Muscle layer of duodenum (tissue), 2 donors: Measurements from ENCODE around the gene POLD1.

Experiments used
- H3K27ac ChIP-seq: one replicate; pipeline ENCODE4 v1.7.0; 2013; ENCODE audit warnings: mild to moderate bottlenecking, low read length
- H3K27me3 ChIP-seq: one replicate; pipeline ENCODE4 v1.7.0; 2013; ENCODE audit warnings: low read depth, mild to moderate bottlenecking, control low read depth, low read length
- H3K36me3 ChIP-seq, 2 donors: one replicate each; pipeline ENCODE4 v1.7.0; 2013; ENCODE audit warnings: low read length in 2 of 2, control low read depth in 1 of 2, mild to moderate bottlenecking in 1 of 2; ENCODE audit not compliant: insufficient read depth in 2 of 2, control insufficient read depth in 1 of 2
- H3K4me1 ChIP-seq, 2 donors: one replicate each; pipeline ENCODE4 v1.7.0; 2013; ENCODE audit warnings: low read length in 2 of 2, mild to moderate bottlenecking in 2 of 2, control low read depth in 1 of 2, moderate library complexity in 1 of 2; ENCODE audit not compliant: insufficient read depth in 2 of 2, control insufficient read depth in 1 of 2
- H3K4me3 ChIP-seq, 2 donors: one replicate each; pipeline ENCODE4 v1.7.0; 2013; ENCODE audit warnings: low read length in 2 of 2, low read depth in 1 of 2, mild to moderate bottlenecking in 1 of 2
- H3K9me3 ChIP-seq, 2 donors: one replicate each; pipeline ENCODE4 v1.7.0; 2013; ENCODE audit warnings: low read length in 2 of 2, control low read depth in 1 of 2, mild to moderate bottlenecking in 1 of 2; ENCODE audit not compliant: control insufficient read depth in 1 of 2
- donor health status: healthy.

Gene POLD1

DNA sequence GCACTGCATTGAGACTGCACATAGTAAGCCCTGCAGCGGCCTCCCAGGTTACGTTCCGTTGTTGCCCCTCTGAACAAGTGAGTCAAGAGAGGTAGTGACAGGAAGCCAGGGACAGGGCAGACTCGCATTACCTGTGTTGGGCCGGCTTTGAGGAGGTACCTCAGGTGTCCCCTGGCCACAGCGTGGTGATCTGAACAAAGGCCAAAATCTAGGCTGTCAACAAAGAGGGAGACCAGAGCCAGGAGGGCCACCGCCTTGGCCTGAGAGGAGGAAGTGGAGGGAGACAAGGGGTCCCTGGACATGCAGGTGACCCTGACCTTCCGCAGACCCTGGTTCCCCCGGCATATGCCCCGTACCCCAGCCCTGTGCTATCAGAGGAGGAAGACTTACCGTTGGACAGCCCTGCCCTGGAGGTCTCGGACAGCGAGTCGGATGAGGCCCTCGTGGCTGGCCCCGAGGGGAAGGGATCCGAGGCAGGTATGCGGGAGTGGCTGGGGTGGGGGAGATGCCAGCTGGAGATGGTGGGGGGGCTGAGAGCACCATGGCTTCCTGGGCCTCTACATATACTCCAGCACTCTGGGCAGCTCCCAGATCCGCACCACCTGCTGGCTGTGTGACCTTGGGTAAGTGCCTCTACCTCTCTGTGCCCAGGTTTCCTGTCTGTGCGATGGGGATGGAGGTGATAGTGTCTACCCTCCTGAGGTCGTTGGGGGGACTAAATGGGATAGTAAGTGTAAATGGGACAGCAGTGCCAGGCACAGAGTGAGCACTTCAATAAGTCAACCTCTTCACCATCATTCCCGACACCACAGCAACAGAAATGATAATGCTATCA lies 39.3 kb downstream of the POLD1 start:
- Histone ChIP-seq H3K4me3 (no peak overlapping the region), H3K9me3 (no peaks in the 10 kb centered on the region), H3K27me3 (peaks cover 16% of the 10 kb centered on the region), H3K4me1 (peaks cover 0 to 10% of the 10 kb centered on the region in 2 donors), H3K27ac (no peak overlapping the region), H3K36me3 (no peaks in the 10 kb centered on the region)

DNA sequence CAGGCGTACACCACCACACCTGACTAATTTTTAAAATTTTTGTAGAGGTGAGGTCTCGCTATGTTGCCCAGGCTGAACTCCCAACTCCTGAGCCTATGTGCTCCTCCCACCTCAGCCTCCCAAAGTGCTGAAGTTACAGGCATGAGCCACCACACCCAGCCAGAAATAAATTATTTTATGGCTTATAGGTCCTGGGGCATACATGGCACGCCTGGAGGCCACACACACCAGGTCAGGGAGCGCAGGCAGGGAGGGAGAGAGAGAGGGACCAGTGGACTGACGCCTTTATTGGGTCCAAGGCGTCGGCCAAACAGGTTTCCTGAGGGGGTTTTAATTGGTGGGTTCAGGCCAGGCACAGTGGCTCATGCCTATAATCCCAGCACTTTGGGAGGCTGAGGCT lies 41.4 kb downstream of the POLD1 start:
- Histone ChIP-seq H3K36me3 (no peaks in the 10 kb centered on the region), H3K4me3 (no peak overlapping the region), H3K9me3 (no peaks in the 10 kb centered on the region), H3K4me1 (peaks cover 0 to 4% of the 10 kb centered on the region in 2 donors), H3K27me3 (no peaks in the 10 kb centered on the region), H3K27ac (no peak overlapping the region)

DNA sequence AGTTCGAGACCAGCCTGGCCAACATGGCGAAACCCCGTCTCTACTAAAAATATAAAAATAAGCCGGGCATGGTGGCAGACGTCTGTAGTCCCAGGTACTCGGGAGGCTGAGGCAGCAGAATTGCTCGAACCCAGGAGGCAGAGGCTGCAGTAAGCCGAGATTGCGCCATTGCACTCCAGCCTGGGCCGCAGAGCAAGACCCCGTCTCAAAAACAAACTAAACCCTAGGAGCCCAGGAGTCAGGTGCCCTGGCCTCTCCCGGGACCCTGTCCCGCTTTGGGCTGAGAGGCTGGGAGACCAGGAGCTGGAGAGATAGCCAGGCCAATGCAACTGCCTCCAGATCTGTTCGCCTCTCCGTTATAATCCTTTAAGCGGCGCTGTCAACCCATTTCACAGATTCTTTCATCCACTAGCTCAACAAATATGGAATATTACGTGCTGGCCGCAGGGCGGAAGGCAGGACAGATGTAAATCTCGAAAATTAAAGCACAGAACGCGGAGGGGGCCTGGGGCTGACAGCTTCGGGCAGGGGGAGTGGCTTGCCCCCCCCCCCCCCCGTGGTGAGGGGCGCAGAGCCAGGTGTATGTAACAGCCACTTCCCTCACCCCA lies 43.3 kb downstream of the POLD1 start:
- H3K27me3 ChIP-seq: peaks cover 6% of the 10 kb centered on the region
- H3K4me3 ChIP-seq: peak overlapping the region in 1 of 2 donors; percentile 44
- no peaks in the 10 kb centered on the region for H3K36me3 ChIP-seq
- H3K9me3 ChIP-seq: no peaks in the 10 kb centered on the region
- no peak overlapping the region for H3K27ac ChIP-seq
- H3K4me1 ChIP-seq: peaks cover 0 to 7% of the 10 kb centered on the region in 2 donors

DNA sequence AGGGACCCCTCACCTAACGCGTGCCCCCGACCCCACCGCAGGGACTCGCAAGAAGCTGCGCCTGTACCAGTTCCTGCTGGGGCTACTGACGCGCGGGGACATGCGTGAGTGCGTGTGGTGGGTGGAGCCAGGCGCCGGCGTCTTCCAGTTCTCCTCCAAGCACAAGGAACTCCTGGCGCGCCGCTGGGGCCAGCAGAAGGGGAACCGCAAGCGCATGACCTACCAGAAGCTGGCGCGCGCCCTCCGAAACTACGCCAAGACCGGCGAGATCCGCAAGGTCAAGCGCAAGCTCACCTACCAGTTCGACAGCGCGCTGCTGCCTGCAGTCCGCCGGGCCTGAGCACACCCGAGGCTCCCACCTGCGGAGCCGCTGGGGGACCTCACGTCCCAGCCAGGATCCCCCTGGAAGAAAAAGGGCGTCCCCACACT lies 43.9 kb downstream of the POLD1 start:
- peaks cover 12% of the 10 kb centered on the region for H3K27me3 ChIP-seq
- H3K4me3 ChIP-seq: peak overlapping the region; percentile 26 to 44
- H3K4me1 ChIP-seq: peaks cover 0 to 9% of the 10 kb centered on the region in 2 donors

DNA sequence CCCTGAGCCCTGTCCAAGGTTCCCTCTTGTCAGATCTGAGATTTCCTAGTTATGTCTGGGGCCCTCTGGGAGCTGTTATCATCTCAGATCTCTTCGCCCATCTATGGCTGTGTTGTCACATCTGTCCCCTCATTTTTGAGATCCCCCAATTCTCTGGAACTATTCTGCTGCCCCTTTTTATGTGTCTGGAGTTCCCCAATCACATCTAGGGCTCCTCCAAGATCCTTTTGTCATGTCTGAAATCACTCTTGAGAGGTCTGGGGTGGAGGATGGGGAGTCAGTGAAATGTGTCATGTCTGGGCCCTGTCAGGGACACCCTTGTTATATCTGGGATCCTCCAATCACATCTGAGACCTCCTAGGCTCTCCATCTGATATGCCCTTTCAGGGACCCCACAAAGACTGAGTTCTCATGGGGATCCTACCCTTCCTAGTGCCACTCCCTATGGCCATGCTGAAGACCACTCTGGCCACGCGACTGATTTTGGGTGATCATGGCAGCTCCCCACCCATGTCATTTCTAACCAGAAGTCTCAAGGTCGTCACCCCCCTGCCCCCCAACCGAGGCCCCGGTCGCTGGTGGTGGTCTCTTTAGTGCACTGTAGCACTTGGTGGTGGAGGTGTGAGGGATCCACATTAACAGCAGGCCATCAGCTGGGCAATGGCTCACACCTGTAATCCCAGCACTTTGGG lies 44.8 kb downstream of the POLD1 start:
- peaks cover 0 to 9% of the 10 kb centered on the region in 2 donors for H3K4me1 ChIP-seq
- no peaks in the 10 kb centered on the region for H3K36me3 ChIP-seq
- H3K27me3 ChIP-seq: peaks cover 12% of the 10 kb centered on the region
- no peak overlapping the region for H3K4me3 ChIP-seq
- H3K27ac ChIP-seq: no peak overlapping the region
- H3K9me3 ChIP-seq: no peaks in the 10 kb centered on the region

More for the DNA sequence above, 43.9 kb downstream of the POLD1 start:
- H3K27ac ChIP-seq: no peak overlapping the region
- no peaks in the 10 kb centered on the region for H3K36me3 ChIP-seq
- no peaks in the 10 kb centered on the region for H3K9me3 ChIP-seq

DNA sequence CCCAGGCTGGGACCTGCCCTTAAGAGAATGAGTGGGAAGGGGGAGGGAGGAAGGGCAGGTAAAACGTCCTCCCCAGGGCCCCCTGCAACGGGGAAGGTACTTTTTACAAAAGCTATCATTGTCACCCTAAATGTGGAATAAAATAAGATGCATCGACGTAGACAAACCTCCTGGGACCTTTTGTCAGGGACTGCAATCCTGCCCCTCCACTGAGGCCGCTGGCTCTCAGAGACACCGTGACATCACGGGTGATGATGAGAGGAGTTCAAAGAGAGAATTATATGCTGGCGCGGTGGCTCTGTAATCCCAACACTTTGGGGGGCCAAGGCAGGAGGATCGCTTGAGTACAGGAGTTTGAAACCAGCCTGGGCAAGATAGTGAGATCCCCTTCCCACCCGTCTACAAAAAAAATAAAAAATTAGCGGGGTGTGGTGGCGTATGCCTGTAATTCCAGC lies 46.8 kb downstream of the POLD1 start:
- Histone ChIP-seq H3K36me3 (no peaks in the 10 kb centered on the region), H3K4me1 (peaks cover 0 to 9% of the 10 kb centered on the region in 2 donors), H3K27me3 (peaks cover 12% of the 10 kb centered on the region), H3K4me3 (peak overlapping the region; percentile 74), H3K9me3 (no peaks in the 10 kb centered on the region), H3K27ac (peak overlapping the region; percentile 51)

DNA sequence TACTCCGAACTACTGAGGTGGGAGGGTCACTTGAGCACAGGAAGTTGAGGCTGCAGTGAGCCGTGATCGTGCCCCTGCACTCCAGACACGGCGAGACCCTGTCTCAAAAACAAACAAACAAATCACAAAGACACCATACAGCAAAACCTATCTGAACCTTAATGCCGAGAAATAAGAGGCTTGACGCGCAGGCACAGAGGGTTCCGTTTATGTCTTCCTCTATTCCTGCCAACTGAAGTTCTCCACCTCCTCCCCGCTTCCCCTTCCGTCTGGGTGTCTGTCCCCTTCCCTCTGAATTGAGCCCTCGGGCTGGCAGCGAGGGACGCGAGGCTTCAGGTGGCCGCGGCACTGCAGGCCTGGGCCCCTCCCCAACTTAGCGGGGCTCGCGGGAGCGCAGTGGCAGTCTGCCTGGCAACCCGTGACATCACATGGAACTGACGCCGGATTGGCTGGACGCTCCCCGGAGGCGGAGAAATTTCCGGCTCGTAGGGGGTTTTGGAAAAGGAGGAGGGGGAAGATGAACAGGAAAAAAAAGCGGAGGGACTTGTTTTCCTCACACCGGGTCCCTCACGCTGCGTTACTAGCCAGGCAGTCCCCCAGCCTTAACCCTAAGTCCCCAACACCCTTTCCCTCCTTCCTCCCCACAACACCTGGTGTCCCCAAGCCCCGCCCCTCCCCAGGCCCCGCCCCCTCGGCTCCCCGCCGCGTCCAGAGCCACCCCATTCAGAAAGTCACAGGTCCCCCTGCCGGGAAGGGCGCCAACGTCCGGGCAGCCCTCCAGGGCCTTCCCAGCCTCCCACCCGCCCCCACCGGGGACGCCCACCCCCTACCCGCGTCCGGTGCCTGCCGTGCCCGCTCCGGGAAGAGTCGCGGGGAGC lies 47.4 kb downstream of the POLD1 start:
- Histone ChIP-seq H3K4me3 (peak overlapping the region; percentile 74), H3K27me3 (peaks cover 12% of the 10 kb centered on the region), H3K4me1 (peaks cover 0 to 9% of the 10 kb centered on the region in 2 donors), H3K27ac (peak overlapping the region; percentile 51), H3K9me3 (no peaks in the 10 kb centered on the region), H3K36me3 (no peaks in the 10 kb centered on the region)

GRCh38 chr19:50432221-50433028 lies 48.3 kb downstream of the POLD1 start, which contains the start of gene MYBPC2:
MYBPC2 (plus strand) TSS chr19:50432892; CDS start chr19:50432954, 62 bp downstream.
- H3K9me3 ChIP-seq: no peaks in the 10 kb centered on the region
- peaks cover 0 to 9% of the 10 kb centered on the region in 2 donors for H3K4me1 ChIP-seq
- H3K27ac ChIP-seq: peak within 1 kb of the TSS; percentile 51
- no peaks in the 10 kb centered on the region for H3K36me3 ChIP-seq
- peaks cover 12% of the 10 kb centered on the region for H3K27me3 ChIP-seq
- H3K4me3 ChIP-seq: peak within 1 kb of the TSS; percentile 74

GRCh38 chr19:50433201-50434180 lies 49.3 kb downstream of the POLD1 start:
- Histone ChIP-seq H3K36me3 (no peaks in the 10 kb centered on the region), H3K4me1 (peaks cover 0 to 5% of the 10 kb centered on the region in 2 donors), H3K27me3 (peaks cover 12% of the 10 kb centered on the region), H3K27ac (no peak overlapping the region), H3K9me3 (no peaks in the 10 kb centered on the region), H3K4me3 (no peak overlapping the region)
